HCT116 (cell line): ENCODE results near the gene RLF. TPM values are rescaled to one million over a fixed set of nuclear protein-coding genes. Genes with fewer than 3 reads are reported as not detected.

Experiments used
- ATAC-seq: fragments of 200-7000 bp; cut with Tn5 transposase; 2 replicates; pipeline ENCODE4 v1.9.1; 2020; ENCODE audit warnings: mild to moderate bottlenecking, moderate library complexity
- BruUV-seq: library from RNA; stranded (reverse); fragments of 400-500 nt; replicated peaks from 2 replicates; lab custom pipeline; 2021; lab: Mats Ljungman, UMichigan
- CTCF ChIA-PET: fragments of 300-600 bp; sonication (Branson Sonifier 250); formaldehyde crosslinking; loops from one replicate; lab custom pipeline; 2021; ENCODE audit warnings: antibody characterized with exemption; lab: Charles Lee
- POLR2A ChIA-PET: fragments of 300-600, 350-600 bp; sonication (Branson Sonifier 250); formaldehyde crosslinking; loops from one replicate; lab custom pipeline; 2021; ENCODE audit warnings: antibody characterized with exemption; lab: Charles Lee
- RAD21 ChIA-PET, 2 experiments: fragments of 300-600 bp; sonication (Branson Sonifier 250); formaldehyde crosslinking; loops; one replicate each; lab custom pipeline; 2023; ENCODE audit warnings: low total read pairs in 2 of 2; ENCODE audit not compliant: uncharacterized antibody in 2 of 2, unreplicated experiment in 2 of 2, low non-redundant PET in 1 of 2; lab: Charles Lee
- DNase-seq: peaks from one replicate; pipeline ENCODE4 v3.0.0-alpha.2; 2010; ENCODE audit warnings: low read depth, low spot score
- H2AFZ ChIP-seq: fragments of 200-600 bp; shearing (Covaris generic), sonication (generic); 2 replicates; pipeline ENCODE4 v1.6.1; 2017; ENCODE audit warnings: low read depth, mixed run types, mixed read lengths, antibody characterized with exemption, low read length; ENCODE audit not compliant: poor library complexity, severe bottlenecking
- H3K27ac ChIP-seq: 2 replicates; pipeline ENCODE4 v1.5.1; 2012; ENCODE audit warnings: low read depth, low read length
- H3K27me3 ChIP-seq: fragments of 200-600 bp; sonication (generic); 2 replicates; pipeline ENCODE4 v1.6.1; 2016; ENCODE audit warnings: mixed run types, low read length, mixed read lengths; ENCODE audit not compliant: insufficient read depth
- H3K36me3 ChIP-seq, 2 experiments: fragments of 200-500 bp in 1 of 2; fragments of 200-600 bp in 1 of 2; sonication (Bioruptor generic) in 1 of 2; sonication (generic) in 1 of 2; 2 replicates each; pipeline versions ENCODE4 v1.5.1 to v1.6.1; 2014 to 2016; ENCODE audit warnings: low read length in 2 of 2, inconsistent platforms in 1 of 2, mixed read lengths in 1 of 2, mixed run types in 1 of 2; ENCODE audit not compliant: insufficient read depth in 2 of 2, control insufficient read depth in 1 of 2
- H3K4me1 ChIP-seq, 2 experiments: fragments of 200-600 bp in 1 of 2; sonication (generic) in 1 of 2; 2 replicates each; pipeline versions ENCODE4 v1.5.1 to v1.6.1; 2012 to 2017; ENCODE audit warnings: low read length in 2 of 2, inconsistent platforms in 1 of 2, mild to moderate bottlenecking in 1 of 2, mixed read lengths in 1 of 2, mixed run types in 1 of 2, moderate library complexity in 1 of 2; ENCODE audit not compliant: insufficient read depth in 2 of 2, control insufficient read depth in 1 of 2
- H3K4me2 ChIP-seq: fragments of 200-600 bp; sonication (generic); 2 replicates; pipeline ENCODE4 v1.6.1; 2017; ENCODE audit warnings: mixed run types, low read length, mixed read lengths
- H3K4me3 ChIP-seq, 2 experiments: fragments of 200-600 bp in 1 of 2; sonication (generic) in 1 of 2; replicated peaks in 1 of 2; 2 replicates each; pipeline ENCODE4 v1.5.1; 2011 to 2016; ENCODE audit warnings: low read length in 2 of 2, control low read depth in 1 of 2, low read depth in 1 of 2, mild to moderate bottlenecking in 1 of 2, mixed read lengths in 1 of 2, mixed run types in 1 of 2
- H3K79me2 ChIP-seq: fragments of 200-600 bp; sonication (generic); 2 replicates; pipeline ENCODE4 v1.6.1; 2017; ENCODE audit warnings: mild to moderate bottlenecking, mixed run types, low read length, moderate library complexity, mixed read lengths; ENCODE audit not compliant: insufficient read depth
- H3K9ac ChIP-seq: fragments of 200-600 bp; sonication (generic); 2 replicates; pipeline ENCODE4 v1.6.1; 2016; ENCODE audit warnings: low read length, mixed read lengths
- H3K9me2 ChIP-seq: fragments of 200-600 bp; sonication (generic), shearing (Covaris generic); 2 replicates; pipeline ENCODE4 v1.6.1; 2017; ENCODE audit warnings: mixed run types, mild to moderate bottlenecking, moderate library complexity; ENCODE audit not compliant: insufficient read depth
- H3K9me3 ChIP-seq, 2 experiments: fragments of 200-500 bp in 1 of 2; fragments of 200-600 bp in 1 of 2; sonication (Bioruptor generic) in 1 of 2; sonication (generic) in 1 of 2; 2 replicates each; pipeline ENCODE4 v1.6.1; 2014 to 2017; ENCODE audit warnings: low read length in 2 of 2, mixed read lengths in 2 of 2, inconsistent platforms in 1 of 2, low read depth in 1 of 2, mild to moderate bottlenecking in 1 of 2, mixed run types in 1 of 2, moderate library complexity in 1 of 2; ENCODE audit not compliant: control insufficient read depth in 1 of 2, insufficient read depth in 1 of 2
- H4K20me1 ChIP-seq: fragments of 200-600 bp; sonication (generic), shearing (Covaris generic); 2 replicates; pipeline ENCODE4 v1.6.1; 2017; ENCODE audit warnings: mixed run types, mild to moderate bottlenecking, moderate library complexity; ENCODE audit not compliant: insufficient read depth
- ATF3 ChIP-seq: IDR thresholded peaks from 2 replicates; pipeline ENCODE4 v1.6.1; 2012
- POLR2AphosphoS5 ChIP-seq: IDR thresholded peaks from 2 replicates; pipeline ENCODE4 v1.6.1; 2011; ENCODE audit warnings: mild to moderate bottlenecking, low read depth, low read length, moderate library complexity
- SIN3A ChIP-seq: IDR thresholded peaks from 2 replicates; pipeline ENCODE4 v1.6.1; 2012; ENCODE audit warnings: low read depth
- SRF ChIP-seq: IDR thresholded peaks from 2 replicates; pipeline ENCODE4 v1.6.1; 2012; ENCODE audit warnings: low read depth
- intact Hi-C: fragments of 100-400 bp; cut with micrococcal nuclease; formaldehyde crosslinking; loops from 2 replicates; pipeline ENCODE4 v1.10.0; 2022
- total RNA-seq: library from RNA; stranded (reverse); gene quantifications from one replicate; pipeline ENCODE4 v1.2.1, GENCODE V29; 2021; ENCODE audit not compliant: unreplicated experiment

Gene RLF
- total RNA-seq, 1 experiment from 2014 or later: 20.5 TPM

GRCh38 chr1:40184193-40184592 is 23.0 kb downstream of the RLF start:
- no peak overlapping the region for H3K27ac ChIP-seq
- no peaks in the 10 kb centered on the region for H3K9me2 ChIP-seq
- H3K27me3 ChIP-seq: no peaks in the 10 kb centered on the region
- H3K36me3 ChIP-seq: peaks cover 0 to 2% of the 10 kb centered on the region in 2 experiments; a peak in 2 of 4 replicates
- no peak overlapping the region for H3K9ac ChIP-seq
- ChIA-PET CTCF (no interaction called here), POLR2A (no interaction called here), RAD21 (no interaction called here)
- TF ChIP-seq ATF3: no peak
- TF ChIP-seq POLR2AphosphoS5: no peak
- peaks cover 100% of the 10 kb centered on the region for H3K79me2 ChIP-seq
- DNase-seq (no peak), ATAC-seq (no peak)
- H3K4me1 ChIP-seq: 0 out of 4 replicates have a peak, but pooled peaks cover 0 to 4% of the 10 kb centered on the region in 2 experiments
- H3K9me3 ChIP-seq: no peaks in the 10 kb centered on the region
- no peak overlapping the region for H3K4me3 ChIP-seq
- no peak overlapping the region for H2AFZ ChIP-seq
- H4K20me1 ChIP-seq: peaks cover 27% of the 10 kb centered on the region
- H3K4me2 ChIP-seq: no peak overlapping the region
- intact Hi-C loops: no loop called here
- no TSS peak for BruUV-seq

- H4K20me1 ChIP-seq: peaks cover 27% of the 10 kb centered on the region
- no peak overlapping the region for H3K9ac ChIP-seq
- ATAC-seq (no peak), DNase-seq (no peak)
- H3K79me2 ChIP-seq: peaks cover 99% of the 10 kb centered on the region
- ChIA-PET CTCF (no interaction called here), RAD21 (no interaction called here), POLR2A (no interaction called here)
- no peak overlapping the region for H3K4me3 ChIP-seq
- H3K9me3 ChIP-seq: no peaks in the 10 kb centered on the region
- no peak overlapping the region for H3K27ac ChIP-seq
- no peaks in the 10 kb centered on the region for H3K9me2 ChIP-seq
- no peak overlapping the region for H3K4me2 ChIP-seq
- no peak overlapping the region for H2AFZ ChIP-seq
- intact Hi-C loops: no loop called here
- H3K27me3 ChIP-seq: no peaks in the 10 kb centered on the region
- 0 out of 4 replicates have a peak, but pooled peaks cover 0 to 4% of the 10 kb centered on the region in 2 experiments for H3K4me1 ChIP-seq
- no TSS peak for BruUV-seq
- TF ChIP-seq SRF (no peak), SIN3A (peak; percentile 5; the same call in 1 of the 2 replicates)
- peaks cover 3 to 16% of the 10 kb centered on the region in 2 experiments for H3K36me3 ChIP-seq
Observed at GRCh38 chr1:40185951-40186864, 25.0 kb downstream of the RLF start.
